NB4 (cell line): ENCODE data around the gene CDH26.

Experiments
- POLR2A ChIP-seq: IDR thresholded peaks from 2 replicates; pipeline ENCODE4 v1.6.1; 2011; ENCODE audit warnings: mild to moderate bottlenecking; ENCODE audit not compliant: insufficient read length; ENCODE audit errors: extremely low read depth
- TF ChIP-seq, protein P1 (sequence below): IDR thresholded peaks from one replicate; pipeline ENCODE4 v1.5.1; 2012; ENCODE audit warnings: low read depth, low read length

DNA sequence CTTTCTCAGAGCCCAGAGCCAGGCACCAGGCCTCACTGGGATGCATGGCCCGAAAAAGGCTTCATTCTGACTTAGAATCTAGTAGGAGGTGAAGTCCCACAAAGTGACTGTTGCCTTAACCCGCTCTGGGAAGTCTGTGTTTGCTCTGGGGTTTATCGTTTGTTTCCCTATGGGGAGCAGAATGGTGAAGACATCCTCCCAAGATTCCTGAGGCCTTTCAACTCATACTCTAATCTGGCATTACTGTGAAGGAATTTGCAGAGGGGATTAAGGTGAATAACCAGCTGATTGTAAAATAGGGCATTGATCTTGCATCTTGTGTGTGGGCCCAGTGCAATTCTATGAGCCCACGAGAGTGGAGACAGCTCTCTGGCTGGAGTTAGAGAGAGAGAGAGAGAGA is 67.8 kb downstream of the CDH26 start:
- no peak for TF ChIP-seq POLR2A
- TF ChIP-seq, protein P1, sequence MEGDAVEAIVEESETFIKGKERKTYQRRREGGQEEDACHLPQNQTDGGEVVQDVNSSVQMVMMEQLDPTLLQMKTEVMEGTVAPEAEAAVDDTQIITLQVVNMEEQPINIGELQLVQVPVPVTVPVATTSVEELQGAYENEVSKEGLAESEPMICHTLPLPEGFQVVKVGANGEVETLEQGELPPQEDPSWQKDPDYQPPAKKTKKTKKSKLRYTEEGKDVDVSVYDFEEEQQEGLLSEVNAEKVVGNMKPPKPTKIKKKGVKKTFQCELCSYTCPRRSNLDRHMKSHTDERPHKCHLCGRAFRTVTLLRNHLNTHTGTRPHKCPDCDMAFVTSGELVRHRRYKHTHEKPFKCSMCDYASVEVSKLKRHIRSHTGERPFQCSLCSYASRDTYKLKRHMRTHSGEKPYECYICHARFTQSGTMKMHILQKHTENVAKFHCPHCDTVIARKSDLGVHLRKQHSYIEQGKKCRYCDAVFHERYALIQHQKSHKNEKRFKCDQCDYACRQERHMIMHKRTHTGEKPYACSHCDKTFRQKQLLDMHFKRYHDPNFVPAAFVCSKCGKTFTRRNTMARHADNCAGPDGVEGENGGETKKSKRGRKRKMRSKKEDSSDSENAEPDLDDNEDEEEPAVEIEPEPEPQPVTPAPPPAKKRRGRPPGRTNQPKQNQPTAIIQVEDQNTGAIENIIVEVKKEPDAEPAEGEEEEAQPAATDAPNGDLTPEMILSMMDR, result no peak
